GM11168 (cell line): ENCODE measurements around the gene IRX5.

Source experiments
- in situ Hi-C: fragments of 300-500 bp; cut with MboI; formaldehyde crosslinking; loops from one replicate; pipeline ENCODE4 v1.12.0; 2022; ENCODE audit warnings: low sequenced_read_pairs; ENCODE audit not compliant: unreplicated experiment

The IRX5 gene

GRCh38 chr16:54942353-54942943 is 11.8 kb downstream of the IRX5 start:
- in situ Hi-C loops: loop anchor here (25.0 kb wide), 1 partner anchor 655 kb away; the partner anchor contains the start of gene IRX3

- in situ Hi-C loops: loop anchor here (25.0 kb wide), 1 partner anchor 657 kb away; the partner anchor contains the start of gene IRX3
Observed at GRCh38 chr16:54944002-54944401, 13.3 kb downstream of the IRX5 start.

- in situ Hi-C loops: loop anchor here (25.0 kb wide), 1 partner anchor 658 kb away; the partner anchor contains the start of gene IRX3
Observed at GRCh38 chr16:54945063-54945462, 14.4 kb downstream of the IRX5 start.

- in situ Hi-C loops: loop anchor here (25.0 kb wide), 1 partner anchor 660 kb away; the partner anchor contains the start of gene IRX3
Observed at GRCh38 chr16:54946909-54947308, 16.2 kb downstream of the IRX5 start.

- in situ Hi-C loops: loop anchor here (25.0 kb wide), 1 partner anchor 660 kb away; the partner anchor contains the start of gene IRX3
Observed at GRCh38 chr16:54947616-54948015, 17.0 kb downstream of the IRX5 start.

- in situ Hi-C loops: no loop called here
Observed at GRCh38 chr16:54952195-54952594, 21.5 kb downstream of the IRX5 start.

- in situ Hi-C loops: no loop called here
Observed at GRCh38 chr16:54953461-54953860, 22.8 kb downstream of the IRX5 start.

- in situ Hi-C loops: no loop called here
Observed at GRCh38 chr16:54954220-54954619, 23.6 kb downstream of the IRX5 start.

- in situ Hi-C loops: no loop called here
Observed at GRCh38 chr16:54955757-54956156, 25.1 kb downstream of the IRX5 start.

GRCh38 chr16:54957403-54958166 is 26.9 kb downstream of the IRX5 start:
- in situ Hi-C loops: no loop called here

- in situ Hi-C loops: no loop called here
Observed at GRCh38 chr16:54962045-54962444, 31.4 kb downstream of the IRX5 start.

- in situ Hi-C loops: no loop called here
Observed at GRCh38 chr16:54964239-54964638, 33.6 kb downstream of the IRX5 start.

- in situ Hi-C loops: no loop called here
Observed at GRCh38 chr16:54965464-54965863, 34.8 kb downstream of the IRX5 start.

- in situ Hi-C loops: no loop called here
Observed at GRCh38 chr16:54968011-54968410, 37.3 kb downstream of the IRX5 start.

GRCh38 chr16:54968784-54969183 is 38.1 kb downstream of the IRX5 start:
- in situ Hi-C loops: no loop called here

GRCh38 chr16:54970016-54970415 is 39.4 kb downstream of the IRX5 start:
- in situ Hi-C loops: no loop called here

GRCh38 chr16:54974367-54974766 is 43.7 kb downstream of the IRX5 start:
- in situ Hi-C loops: no loop called here

GRCh38 chr16:54976651-54977200 is 46.1 kb downstream of the IRX5 start:
- in situ Hi-C loops: no loop called here

- in situ Hi-C loops: no loop called here
Observed at GRCh38 chr16:54977211-54977610, 46.5 kb downstream of the IRX5 start.

GRCh38 chr16:54980821-54981220 is 50.2 kb downstream of the IRX5 start:
- in situ Hi-C loops: no loop called here
